Activated naive CD4-positive, alpha-beta T cell treated with anti-CD3 and anti-CD28 coated beads, Interleukin-2, amount 10 ng/mL, durations not matched to agents 7 days and 5 days (primary cell): Measurements from ENCODE around the gene PPP1R8.
"Not testable (repeated sequence)": the region's sequence is repeated elsewhere in the genome, so short reads cannot be mapped to it uniquely, and the experiment has no call there.

Source experiments
- CTCF ChIA-PET: fragments of 350-600 bp; sonication (Branson Sonifier 250); formaldehyde crosslinking; loops from one replicate; lab custom pipeline; 2021; ENCODE audit warnings: antibody characterized with exemption; lab: Charles Lee
- DNase-seq: peaks from one replicate; pipeline ENCODE4 v3.0.0-alpha.2; 2020
- H3K27ac Mint-ChIP-seq: one replicate; pipeline ENCODE4 v1.8.0; 2021; ENCODE audit warnings: mild to moderate bottlenecking, moderate library complexity, mixed read lengths
- H3K27me3 Mint-ChIP-seq: one replicate; pipeline ENCODE4 v1.8.0; 2021; ENCODE audit warnings: mild to moderate bottlenecking, mixed read lengths
- H3K36me3 Mint-ChIP-seq: one replicate; pipeline ENCODE4 v1.8.0; 2021; ENCODE audit warnings: mixed read lengths
- H3K4me1 Mint-ChIP-seq: one replicate; pipeline ENCODE4 v1.8.0; 2021; ENCODE audit warnings: mixed read lengths
- H3K4me3 Mint-ChIP-seq: one replicate; pipeline ENCODE4 v1.8.0; 2021; ENCODE audit warnings: mild to moderate bottlenecking, moderate library complexity, mixed read lengths
- H3K9me3 Mint-ChIP-seq: one replicate; pipeline ENCODE4 v1.8.0; 2021; ENCODE audit warnings: mixed read lengths

The PPP1R8 gene

GRCh38 chr1:27816921-27817630 is 13.5 kb upstream of the PPP1R8 start:
- H3K27me3 Mint-ChIP-seq = no peaks in the 10 kb centered on the region
- H3K36me3 Mint-ChIP-seq = peaks cover 30% of the 10 kb centered on the region
- no peak for DNase-seq
- no peaks in the 10 kb centered on the region for H3K4me1 Mint-ChIP-seq
- H3K27ac Mint-ChIP-seq = no peak overlapping the region
- H3K9me3 Mint-ChIP-seq = no peaks in the 10 kb centered on the region
- CTCF ChIA-PET = interaction anchor here (0.6 kb wide), 1 partner anchor 343 kb away, joined by 4 read pairs; no protein-coding TSS in a partner anchor
- no peak overlapping the region for H3K4me3 Mint-ChIP-seq

- Mint-ChIP-seq H3K27ac (no peak overlapping the region), H3K27me3 (no peaks in the 10 kb centered on the region), H3K36me3 (peaks cover 34% of the 10 kb centered on the region), H3K9me3 (no peaks in the 10 kb centered on the region), H3K4me3 (no peak overlapping the region), H3K4me1 (no peaks in the 10 kb centered on the region)
- DNase-seq = no peak
- CTCF ChIA-PET = no interaction called here
These were observed 8.7 kb upstream of the PPP1R8 start for GRCh38 chr1:27821761-27822315.

- no peak for DNase-seq
- Mint-ChIP-seq H3K27me3 (no peaks in the 10 kb centered on the region), H3K4me1 (no peaks in the 10 kb centered on the region), H3K36me3 (peaks cover 24% of the 10 kb centered on the region), H3K9me3 (no peaks in the 10 kb centered on the region), H3K27ac (no peak overlapping the region), H3K4me3 (no peak overlapping the region)
- CTCF ChIA-PET = interaction anchor here (0.6 kb wide), 1 partner anchor 82 kb away, joined by 4 read pairs; no protein-coding TSS in a partner anchor
These were observed 6.8 kb upstream of the PPP1R8 start for GRCh38 chr1:27823784-27824183.

- no peak overlapping the region for H3K4me3 Mint-ChIP-seq
- H3K27ac Mint-ChIP-seq = no peak overlapping the region
- H3K4me1 Mint-ChIP-seq = no peaks in the 10 kb centered on the region
- no peaks in the 10 kb centered on the region for H3K27me3 Mint-ChIP-seq
- CTCF ChIA-PET = interaction anchor here (1.2 kb wide), 1 partner anchor 155 kb away, joined by 3 read pairs; no protein-coding TSS in a partner anchor
- H3K9me3 Mint-ChIP-seq = no peaks in the 10 kb centered on the region
- H3K36me3 Mint-ChIP-seq = peaks cover 21% of the 10 kb centered on the region
- DNase-seq = no peak
These were observed 6.2 kb upstream of the PPP1R8 start for GRCh38 chr1:27824411-27824810.

- H3K27ac Mint-ChIP-seq, H3K27me3 Mint-ChIP-seq, DNase-seq, H3K9me3 Mint-ChIP-seq: not testable (repeated sequence)
- CTCF ChIA-PET = interaction anchor here (0.6 kb wide), 1 partner anchor 978 kb away, joined by 3 read pairs; no protein-coding TSS in a partner anchor
- peak overlapping the region; percentile 93 for H3K4me3 Mint-ChIP-seq
- H3K4me1 Mint-ChIP-seq = peaks cover 32% of the 10 kb centered on the region
- H3K36me3 Mint-ChIP-seq = peaks cover 17% of the 10 kb centered on the region
These were observed 1.1 kb upstream of the PPP1R8 start for GRCh38 chr1:27829339-27829960.

- Mint-ChIP-seq H3K36me3 (peaks cover 23% of the 10 kb centered on the region), H3K4me1 (peaks cover 37% of the 10 kb centered on the region), H3K27ac (peak overlapping the region; percentile 89), H3K27me3 (no peaks in the 10 kb centered on the region), H3K9me3 (no peaks in the 10 kb centered on the region), H3K4me3 (peak overlapping the region; percentile 93)
- DNase-seq = no peak
- CTCF ChIA-PET = interaction anchor here (0.6 kb wide), 1 partner anchor 193 kb away, joined by 3 read pairs; no protein-coding TSS in a partner anchor
These were observed 1.2 kb downstream of the PPP1R8 start for GRCh38 chr1:27831568-27832410.

GRCh38 chr1:27832762-27833161 is 2.2 kb downstream of the PPP1R8 start:
- CTCF ChIA-PET = no interaction called here
- H3K36me3 Mint-ChIP-seq = peaks cover 28% of the 10 kb centered on the region
- no peak for DNase-seq
- no peaks in the 10 kb centered on the region for H3K27me3 Mint-ChIP-seq
- no peak overlapping the region for H3K27ac Mint-ChIP-seq
- peaks cover 37% of the 10 kb centered on the region for H3K4me1 Mint-ChIP-seq
- H3K4me3 Mint-ChIP-seq = peak overlapping the region; percentile 93
- H3K9me3 Mint-ChIP-seq = no peaks in the 10 kb centered on the region

GRCh38 chr1:27833470-27833869 is 2.9 kb downstream of the PPP1R8 start:
- H3K27ac Mint-ChIP-seq = no peak overlapping the region
- no peaks in the 10 kb centered on the region for H3K9me3 Mint-ChIP-seq
- H3K36me3 Mint-ChIP-seq = peaks cover 28% of the 10 kb centered on the region

GRCh38 chr1:27835046-27835445 is 4.5 kb downstream of the PPP1R8 start:
- H3K4me1 Mint-ChIP-seq = peaks cover 34% of the 10 kb centered on the region

More at GRCh38 chr1:27833470-27833869, 2.9 kb downstream of the PPP1R8 start:
- peaks cover 37% of the 10 kb centered on the region for H3K4me1 Mint-ChIP-seq
- DNase-seq = no peak
- H3K27me3 Mint-ChIP-seq = no peaks in the 10 kb centered on the region
- CTCF ChIA-PET = interaction anchor here (0.8 to 1.0 kb wide), 2 partner anchors 126 to 164 kb away, joined by 3 read pairs; no protein-coding TSS in a partner anchor
- H3K4me3 Mint-ChIP-seq = no peak overlapping the region

GRCh38 chr1:27835501-27835900 is 4.9 kb downstream of the PPP1R8 start:
- H3K9me3 Mint-ChIP-seq = no peaks in the 10 kb centered on the region
- no peak overlapping the region for H3K27ac Mint-ChIP-seq
- H3K36me3 Mint-ChIP-seq = peaks cover 36% of the 10 kb centered on the region
- no peaks in the 10 kb centered on the region for H3K27me3 Mint-ChIP-seq
- DNase-seq = no peak
- peaks cover 31% of the 10 kb centered on the region for H3K4me1 Mint-ChIP-seq
- H3K4me3 Mint-ChIP-seq = no peak overlapping the region
- CTCF ChIA-PET = no interaction called here

More at GRCh38 chr1:27835046-27835445, 4.5 kb downstream of the PPP1R8 start:
- H3K4me3 Mint-ChIP-seq = no peak overlapping the region
- CTCF ChIA-PET = no interaction called here
- H3K27me3 Mint-ChIP-seq = no peaks in the 10 kb centered on the region
- no peak for DNase-seq
- peaks cover 32% of the 10 kb centered on the region for H3K36me3 Mint-ChIP-seq
- H3K27ac Mint-ChIP-seq = no peak overlapping the region
- H3K9me3 Mint-ChIP-seq = no peaks in the 10 kb centered on the region

GRCh38 chr1:27849951-27850350 is 19.4 kb downstream of the PPP1R8 start:
- Mint-ChIP-seq H3K36me3 (peaks cover 48% of the 10 kb centered on the region), H3K9me3 (no peaks in the 10 kb centered on the region)

GRCh38 chr1:27855085-27855484 is 24.5 kb downstream of the PPP1R8 start:
- Mint-ChIP-seq H3K36me3 (peaks cover 17% of the 10 kb centered on the region), H3K27me3 (no peaks in the 10 kb centered on the region), H3K4me1 (peaks cover 11% of the 10 kb centered on the region), H3K9me3 (no peaks in the 10 kb centered on the region), H3K4me3 (no peak overlapping the region), H3K27ac (no peak overlapping the region)
- CTCF ChIA-PET = no interaction called here
- no peak for DNase-seq

More at GRCh38 chr1:27849951-27850350, 19.4 kb downstream of the PPP1R8 start:
- CTCF ChIA-PET = interaction anchor here (1.7 kb wide), 1 partner anchor 150 kb away, joined by 4 read pairs; no protein-coding TSS in a partner anchor
- DNase-seq = no peak
- Mint-ChIP-seq H3K27ac (no peak overlapping the region), H3K4me1 (no peaks in the 10 kb centered on the region), H3K4me3 (no peak overlapping the region), H3K27me3 (no peaks in the 10 kb centered on the region)

GRCh38 chr1:27856561-27857343 is 26.2 kb downstream of the PPP1R8 start:
- no peak for DNase-seq
- Mint-ChIP-seq H3K27ac (no peak overlapping the region), H3K36me3 (peaks cover 2% of the 10 kb centered on the region), H3K4me3 (no peak overlapping the region), H3K27me3 (no peaks in the 10 kb centered on the region), H3K4me1 (peaks cover 11% of the 10 kb centered on the region), H3K9me3 (no peaks in the 10 kb centered on the region)
- CTCF ChIA-PET = interaction anchor here (0.8 to 2.3 kb wide), 10 partner anchors 8 to 352 kb away, joined by 3 to 23 read pairs (median 4); partner anchors contain the start of gene XKR8
